Measurements from ENCODE around the gene FBLN2.

Gene FBLN2

GRCh38 chr3:13598926-13599886 lies 50.3 kb downstream of the FBLN2 start:
- Histone ChIP-seq H3K4me1 (ENCODE audit: control insufficient read depth in 1 of 2, insufficient read depth in 1 of 2, low read depth in 1 of 2, low read length in 1 of 2) (no peaks in the 10 kb centered on the region), H3K4me3 (ENCODE audit: low read depth in 1 of 2, low read length in 1 of 2) (no peak overlapping the region), H3K27me3 (no peaks in the 10 kb centered on the region), H3K9me3 (no peaks in the 10 kb centered on the region), H3K36me3 (no peaks in the 10 kb centered on the region), H3K27ac (no peak overlapping the region)
- TF ChIP-seq CTCF (IDR thresholded peaks at IDR 0.05): no peak

GRCh38 chr3:13599887-13600450 lies 51.0 kb downstream of the FBLN2 start:
- TF ChIP-seq CTCF (IDR thresholded peaks at IDR 0.05): no peak
- Histone ChIP-seq H3K9me3 (no peaks in the 10 kb centered on the region), H3K4me1 (ENCODE audit: control insufficient read depth in 1 of 2, insufficient read depth in 1 of 2, low read depth in 1 of 2, low read length in 1 of 2) (no peaks in the 10 kb centered on the region), H3K27ac (no peak overlapping the region), H3K27me3 (no peaks in the 10 kb centered on the region), H3K36me3 (no peaks in the 10 kb centered on the region), H3K4me3 (ENCODE audit: low read depth in 1 of 2, low read length in 1 of 2) (no peak overlapping the region)

- no peak for TF ChIP-seq CTCF (IDR thresholded peaks at IDR 0.05)
- H3K36me3 ChIP-seq: no peaks in the 10 kb centered on the region
- H3K27me3 ChIP-seq: no peaks in the 10 kb centered on the region
- H3K4me3 ChIP-seq (ENCODE audit: low read depth in 1 of 2, low read length in 1 of 2): no peak overlapping the region
- H3K9me3 ChIP-seq: no peaks in the 10 kb centered on the region
- no peaks in the 10 kb centered on the region for H3K4me1 ChIP-seq (ENCODE audit: control insufficient read depth in 1 of 2, insufficient read depth in 1 of 2, low read depth in 1 of 2, low read length in 1 of 2)
- no peak overlapping the region for H3K27ac ChIP-seq
These were observed 52.2 kb downstream of the FBLN2 start for GRCh38 chr3:13600950-13601691.

- no peak overlapping the region for H3K4me3 ChIP-seq (ENCODE audit: low read depth in 1 of 2, low read length in 1 of 2)
- no peaks in the 10 kb centered on the region for H3K4me1 ChIP-seq (ENCODE audit: control insufficient read depth in 1 of 2, insufficient read depth in 1 of 2, low read depth in 1 of 2, low read length in 1 of 2)
- TF ChIP-seq CTCF (IDR thresholded peaks at IDR 0.05): no peak
- H3K36me3 ChIP-seq: no peaks in the 10 kb centered on the region
- no peaks in the 10 kb centered on the region for H3K27me3 ChIP-seq
- no peaks in the 10 kb centered on the region for H3K9me3 ChIP-seq
- H3K27ac ChIP-seq: no peak overlapping the region
These were observed 52.8 kb downstream of the FBLN2 start for GRCh38 chr3:13601692-13602080.

- TF ChIP-seq CTCF (IDR thresholded peaks at IDR 0.05): no peak
- H3K27me3 ChIP-seq: no peaks in the 10 kb centered on the region
These were observed 56.6 kb downstream of the FBLN2 start for GRCh38 chr3:13605555-13605954.

More at GRCh38 chr3:13605555-13605954, 56.6 kb downstream of the FBLN2 start:
- no peak overlapping the region for H3K27ac ChIP-seq
- no peaks in the 10 kb centered on the region for H3K9me3 ChIP-seq
- no peaks in the 10 kb centered on the region for H3K36me3 ChIP-seq
- H3K4me3 ChIP-seq (ENCODE audit: low read depth in 1 of 2, low read length in 1 of 2): no peak overlapping the region
- H3K4me1 ChIP-seq (ENCODE audit: control insufficient read depth in 1 of 2, insufficient read depth in 1 of 2, low read depth in 1 of 2, low read length in 1 of 2): no peaks in the 10 kb centered on the region

Measured in neutrophil (primary cell).